HG02571 (cell line): Measurements from ENCODE around the gene ZCCHC2.

ENCODE experiments used
- ATAC-seq: cut with Tn5 transposase; IDR thresholded peaks from one replicate; pipeline ENCODE4 v1.9.1; 2021; ENCODE audit warnings: mild to moderate bottlenecking, moderate library complexity; ENCODE audit not compliant: unreplicated experiment

ZCCHC2 gene

GRCh38 chr18:62574776-62575175, 52.0 kb downstream of the ZCCHC2 start:
- ATAC-seq: no peak

DNA sequence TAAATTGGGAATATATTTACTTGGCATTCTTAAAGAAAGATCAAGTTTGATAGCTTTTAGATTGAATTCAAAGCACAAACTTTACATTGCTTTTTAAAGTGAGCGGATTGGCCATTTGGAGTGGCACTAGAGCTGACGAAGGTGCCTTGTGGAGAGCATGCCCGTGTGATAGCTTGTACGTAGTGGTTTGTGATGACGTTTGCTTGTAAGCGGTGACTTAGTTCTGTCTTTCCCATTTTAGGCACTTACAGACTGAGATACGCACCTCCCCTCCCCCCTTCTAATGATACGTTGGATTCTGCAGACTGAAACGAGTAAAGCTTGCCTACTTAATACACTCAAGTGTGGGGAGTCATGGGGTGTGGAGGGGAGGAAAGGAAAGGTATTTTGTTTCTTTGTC, 53.4 kb downstream of the ZCCHC2 start:
- ATAC-seq: no peak

DNA sequence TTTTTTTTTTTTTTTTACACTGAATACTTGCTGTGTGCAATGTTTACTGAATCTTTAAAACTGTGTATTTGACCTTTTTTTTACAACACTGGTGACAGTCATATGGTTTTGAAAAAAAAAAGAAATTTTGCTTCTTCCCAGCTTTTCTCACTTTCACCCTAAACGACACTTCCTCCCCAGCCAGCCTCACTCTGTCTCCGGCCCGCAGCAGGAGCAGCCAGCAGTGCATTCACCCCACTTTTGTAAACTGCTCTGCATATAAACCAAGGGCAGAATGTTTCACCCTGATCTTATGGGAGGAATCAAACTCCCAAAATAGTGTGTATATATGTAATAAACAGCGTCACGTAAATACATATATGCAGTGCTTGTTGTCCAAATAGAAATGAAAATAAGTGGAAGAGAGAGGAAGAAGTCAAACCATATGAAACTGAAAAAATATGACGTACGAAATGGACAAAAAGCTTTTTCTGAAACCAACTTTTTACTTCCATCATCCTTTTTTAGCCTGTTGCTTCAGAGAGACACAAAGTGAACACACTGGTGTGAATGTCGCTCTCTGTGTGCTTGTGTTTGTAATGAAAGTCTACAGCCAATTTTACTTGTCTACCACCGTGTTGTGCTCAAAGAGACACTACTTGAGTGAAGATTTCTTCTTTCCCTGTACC, 54.2 kb downstream of the ZCCHC2 start:
- ATAC-seq: peak; percentile 61

- ATAC-seq: no peak
Measured at GRCh38 chr18:62577765-62578164, 54.9 kb downstream of the ZCCHC2 start.

DNA sequence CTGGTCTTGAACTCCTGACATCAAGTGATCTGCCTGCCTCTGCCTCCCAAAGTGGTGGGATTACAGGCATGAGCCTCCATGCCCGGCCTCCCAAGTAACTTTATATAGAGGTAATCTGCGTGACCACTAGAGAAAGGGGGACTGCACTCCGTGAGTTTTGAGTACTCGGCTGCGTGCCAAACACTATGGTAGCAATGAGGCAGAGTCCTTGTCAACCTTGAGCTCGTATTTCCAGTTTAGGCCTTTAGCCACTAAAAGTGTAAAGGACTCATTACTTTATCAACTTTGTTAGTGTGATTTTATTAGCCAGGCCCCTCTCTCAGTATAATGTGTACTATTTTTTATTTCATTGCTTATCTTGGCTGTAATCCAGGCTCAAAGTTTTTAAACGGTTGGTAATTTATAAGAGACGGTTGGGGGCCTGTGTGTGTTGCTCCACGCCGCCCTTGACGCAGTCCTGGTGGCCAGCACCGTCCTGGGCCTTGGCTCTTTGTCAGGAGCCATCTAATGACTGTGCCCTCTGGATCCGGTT, 56.2 kb downstream of the ZCCHC2 start:
- ATAC-seq: no peak

GRCh38 chr18:62583376-62583775, 60.6 kb downstream of the ZCCHC2 start:
- ATAC-seq: no peak

DNA sequence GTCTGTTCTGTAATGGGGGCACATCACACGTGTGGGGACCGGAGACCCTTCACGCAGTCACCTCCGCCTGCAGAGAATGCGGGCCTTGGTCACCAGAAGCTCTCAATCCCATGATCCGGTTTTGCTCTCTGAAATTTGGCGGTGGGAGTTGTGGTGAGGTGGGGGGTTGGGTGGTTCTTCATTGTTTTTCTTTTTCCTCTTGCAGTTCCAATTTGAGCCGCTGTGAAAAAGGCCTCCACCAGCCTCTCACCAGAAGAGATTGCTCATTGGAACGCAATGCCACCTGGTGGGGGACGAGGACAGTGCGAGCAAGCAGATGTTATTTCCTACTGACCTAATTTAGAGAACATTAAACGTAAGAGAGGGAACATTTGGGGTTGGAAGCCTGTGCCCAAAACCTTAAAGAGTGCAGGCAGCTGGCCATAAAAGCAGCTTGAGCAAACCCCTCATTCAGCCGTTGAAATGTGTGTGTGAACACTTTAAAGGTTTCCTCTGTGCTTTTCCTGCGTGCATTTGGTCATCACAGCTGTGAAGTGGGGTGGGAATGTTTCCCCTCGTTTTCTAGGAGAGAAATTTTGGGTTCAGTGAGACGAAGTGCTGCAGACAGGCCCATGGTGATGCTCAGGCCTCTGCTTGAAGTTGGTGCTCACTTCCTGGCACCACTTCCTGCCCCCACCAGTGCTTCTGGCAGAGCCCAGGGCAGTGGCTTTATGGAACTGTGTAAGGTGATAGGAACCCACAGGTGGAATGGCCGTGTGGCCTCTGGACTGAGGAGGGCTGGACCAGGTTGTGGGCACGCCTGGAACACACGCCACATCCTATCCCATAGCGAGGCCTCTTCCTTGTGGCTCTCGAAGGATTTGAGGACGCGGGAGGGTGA, 61.7 kb downstream of the ZCCHC2 start:
- peak; percentile 72 for ATAC-seq

DNA sequence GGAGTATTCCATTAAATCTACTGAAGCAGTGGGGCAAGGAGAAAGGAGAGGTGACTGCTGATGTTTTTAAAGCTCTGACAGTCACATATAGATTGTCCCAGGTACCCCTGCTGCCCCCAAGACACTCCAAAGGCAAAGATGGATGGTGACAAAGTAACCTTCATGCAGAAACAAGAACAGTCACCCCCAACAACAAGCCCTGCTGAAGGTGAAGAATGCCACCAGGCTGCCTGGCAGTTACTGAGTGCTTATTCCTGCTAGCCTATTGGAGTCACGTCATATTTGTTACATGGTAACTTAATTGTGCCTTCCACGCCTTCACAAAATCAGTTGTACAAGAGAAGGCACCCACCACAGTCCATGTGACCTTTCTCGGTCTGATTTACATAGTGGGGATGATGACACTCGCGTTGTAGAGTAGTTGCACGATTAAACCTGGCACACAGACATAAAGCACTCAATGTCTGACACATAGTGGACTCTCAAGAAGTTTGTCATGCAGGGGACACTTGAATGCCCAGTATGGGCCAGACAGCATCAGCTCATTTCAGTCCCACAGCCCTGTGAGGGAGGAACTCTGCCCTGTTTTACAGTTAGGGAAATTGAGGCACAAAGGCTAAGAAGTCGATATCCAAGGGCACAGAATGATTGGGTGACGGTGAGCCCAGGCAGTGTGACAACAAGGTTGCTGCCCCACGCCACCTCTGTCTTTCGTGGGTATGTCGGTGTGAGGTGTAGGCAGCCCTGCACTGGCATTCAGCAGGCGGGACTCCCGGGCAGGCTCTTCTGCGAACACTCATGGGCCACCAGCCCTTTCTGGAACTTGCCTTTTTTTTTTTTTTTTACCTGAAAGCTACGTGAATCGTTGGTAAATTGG, 62.7 kb downstream of the ZCCHC2 start:
- no peak for ATAC-seq

DNA sequence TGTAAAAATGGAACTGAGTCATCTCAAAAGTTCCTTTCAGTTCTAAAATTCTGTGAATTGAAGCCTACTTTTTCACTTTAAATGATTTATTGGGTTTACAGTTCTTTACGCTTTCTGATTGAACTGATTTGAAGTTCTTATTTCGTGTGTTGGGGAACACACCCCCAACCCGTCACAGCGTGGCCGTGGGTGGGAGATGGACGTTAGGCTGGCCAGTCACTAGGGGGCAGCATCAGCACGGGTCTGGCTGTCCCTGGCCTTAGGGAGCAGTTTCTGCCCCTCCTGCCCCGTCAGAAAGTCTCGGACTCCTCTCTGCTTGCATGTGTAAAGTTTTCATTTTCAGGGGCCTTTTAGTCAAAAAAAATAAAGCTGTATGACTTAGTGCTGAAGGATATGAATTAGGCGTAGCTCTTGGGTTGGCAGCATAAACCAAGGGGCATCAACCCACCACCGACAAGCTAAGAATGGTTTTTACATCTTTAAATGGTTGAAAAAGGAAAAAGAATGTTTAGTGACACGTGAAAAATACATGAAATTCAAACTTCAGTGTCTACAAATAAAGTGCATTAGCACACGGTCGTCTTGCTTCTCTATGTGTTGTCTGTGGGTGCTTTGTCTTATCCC, 63.4 kb downstream of the ZCCHC2 start:
- no peak for ATAC-seq

GRCh38 chr18:62586781-62587487, 64.1 kb downstream of the ZCCHC2 start:
- ATAC-seq: no peak

- no peak for ATAC-seq
Measured at GRCh38 chr18:62587689-62588088, 64.9 kb downstream of the ZCCHC2 start.

DNA sequence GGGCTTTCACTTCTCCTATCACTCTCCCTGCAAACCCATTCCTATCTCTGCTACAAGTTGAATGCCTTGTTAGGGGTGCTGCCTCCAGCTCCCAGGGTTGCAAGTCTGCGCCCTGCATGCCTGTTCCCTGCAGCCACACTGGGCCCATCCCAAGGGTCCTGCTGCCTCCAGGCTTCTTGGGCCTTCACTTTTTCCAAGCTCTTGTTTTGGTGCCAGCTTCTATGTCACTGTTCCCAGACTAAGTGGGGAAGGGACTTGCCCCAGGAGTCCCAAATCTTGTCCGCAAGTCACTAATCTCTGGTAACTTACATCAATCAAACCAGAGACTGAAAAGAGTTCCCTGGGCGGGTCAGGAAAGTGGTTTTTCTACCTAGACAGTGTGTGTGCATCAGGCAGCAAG, 65.4 kb downstream of the ZCCHC2 start:
- no peak for ATAC-seq

- no peak for ATAC-seq
Measured at GRCh38 chr18:62590799-62591590, 68.2 kb downstream of the ZCCHC2 start.

DNA sequence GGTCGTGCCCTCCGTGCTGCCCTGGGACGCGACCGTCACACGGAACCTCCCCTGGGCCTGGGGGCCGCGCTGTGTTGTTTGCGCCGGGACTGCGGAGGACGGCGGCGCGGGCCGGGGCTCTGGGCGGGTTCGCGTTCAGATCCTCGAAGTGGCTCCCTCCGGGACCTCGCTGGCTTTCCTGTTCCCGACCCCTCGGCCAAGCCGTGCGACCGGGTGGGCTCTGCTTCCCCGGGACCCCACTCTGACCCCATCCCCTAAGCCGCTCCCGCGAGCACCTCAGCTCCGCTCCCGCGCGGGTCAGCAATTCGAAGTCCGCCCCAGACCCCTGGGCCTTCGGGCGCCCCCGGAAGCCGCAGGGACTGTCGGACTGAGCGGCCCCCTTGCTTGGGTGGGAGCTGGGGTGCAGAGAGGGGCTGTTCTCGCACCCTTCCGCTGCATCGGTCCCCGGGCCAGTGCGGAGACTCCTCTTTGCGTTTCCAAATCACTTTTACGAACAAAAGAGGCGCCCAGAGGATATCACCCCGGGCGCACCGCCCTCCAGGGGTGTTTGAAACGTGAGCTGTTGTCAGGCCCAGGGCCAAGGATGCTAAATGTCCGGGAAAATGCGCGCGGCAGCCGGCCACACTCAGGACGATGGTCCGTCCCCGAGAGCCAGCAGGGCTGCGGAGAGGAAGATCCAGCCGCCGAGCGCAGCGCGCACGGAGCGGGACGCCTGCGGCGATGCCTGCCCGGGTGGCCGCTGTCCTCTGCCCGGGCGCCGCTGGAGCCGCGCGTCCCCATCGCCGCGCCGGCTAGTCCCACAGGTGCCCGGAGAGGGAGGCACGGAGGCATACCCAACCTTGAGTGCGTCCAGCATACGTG, 73.5 kb downstream of the ZCCHC2 start:
- ATAC-seq: no peak

GRCh38 chr18:62601871-62602270, 79.0 kb downstream of the ZCCHC2 start:
- no peak for ATAC-seq

DNA sequence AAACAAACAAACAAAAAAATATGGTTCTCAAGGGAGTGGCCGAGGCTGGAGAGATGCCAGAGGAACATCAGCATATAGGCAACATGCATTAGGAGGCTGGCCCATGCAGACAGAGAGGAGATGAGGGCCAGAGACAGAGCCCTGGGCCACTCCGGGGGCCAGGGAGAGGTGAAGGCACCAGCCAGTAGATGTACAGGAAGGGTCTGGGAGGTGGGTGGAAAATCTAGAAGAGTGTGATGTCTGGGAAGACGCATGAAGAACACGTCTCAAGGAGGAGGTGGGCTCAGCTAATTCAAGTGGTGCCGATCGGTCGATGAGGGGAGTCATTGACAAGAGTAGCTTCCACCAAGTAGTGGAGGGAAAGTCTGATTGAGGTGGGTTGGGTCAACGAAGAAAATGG, 79.9 kb downstream of the ZCCHC2 start:
- ATAC-seq: no peak

GRCh38 chr18:62603211-62603610, 80.4 kb downstream of the ZCCHC2 start:
- ATAC-seq: no peak

DNA sequence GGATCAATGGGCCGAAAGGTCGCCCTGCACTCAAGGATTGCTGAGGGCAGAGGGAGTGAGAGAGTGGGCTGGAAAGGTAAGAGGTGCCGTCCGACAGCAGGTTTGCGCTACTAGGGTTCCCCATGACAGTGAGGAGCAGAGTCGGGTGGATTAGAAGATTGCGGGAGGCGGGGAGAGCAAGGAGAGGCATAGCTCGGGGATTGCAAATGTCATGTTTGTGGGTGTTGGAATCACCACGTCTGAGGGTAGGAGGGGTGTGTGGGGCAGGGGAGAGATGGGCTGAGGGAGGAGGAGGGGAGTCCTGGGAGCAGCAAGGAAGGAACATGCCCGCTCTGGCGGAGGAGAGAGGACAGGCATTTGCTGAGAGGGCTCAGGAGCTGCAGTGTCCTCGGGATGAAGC, 81.2 kb downstream of the ZCCHC2 start:
- no peak for ATAC-seq
